LNCAP (cell line): ENCODE data around the gene AGAP2.

Experiments
- TF ChIP-seq, protein P1 (sequence below): fragments of 450-650 bp; IDR thresholded peaks from 2 replicates; pipeline ENCODE4 v1.5.1; 2017; ENCODE audit warnings: mild to moderate bottlenecking

AGAP2 gene

DNA sequence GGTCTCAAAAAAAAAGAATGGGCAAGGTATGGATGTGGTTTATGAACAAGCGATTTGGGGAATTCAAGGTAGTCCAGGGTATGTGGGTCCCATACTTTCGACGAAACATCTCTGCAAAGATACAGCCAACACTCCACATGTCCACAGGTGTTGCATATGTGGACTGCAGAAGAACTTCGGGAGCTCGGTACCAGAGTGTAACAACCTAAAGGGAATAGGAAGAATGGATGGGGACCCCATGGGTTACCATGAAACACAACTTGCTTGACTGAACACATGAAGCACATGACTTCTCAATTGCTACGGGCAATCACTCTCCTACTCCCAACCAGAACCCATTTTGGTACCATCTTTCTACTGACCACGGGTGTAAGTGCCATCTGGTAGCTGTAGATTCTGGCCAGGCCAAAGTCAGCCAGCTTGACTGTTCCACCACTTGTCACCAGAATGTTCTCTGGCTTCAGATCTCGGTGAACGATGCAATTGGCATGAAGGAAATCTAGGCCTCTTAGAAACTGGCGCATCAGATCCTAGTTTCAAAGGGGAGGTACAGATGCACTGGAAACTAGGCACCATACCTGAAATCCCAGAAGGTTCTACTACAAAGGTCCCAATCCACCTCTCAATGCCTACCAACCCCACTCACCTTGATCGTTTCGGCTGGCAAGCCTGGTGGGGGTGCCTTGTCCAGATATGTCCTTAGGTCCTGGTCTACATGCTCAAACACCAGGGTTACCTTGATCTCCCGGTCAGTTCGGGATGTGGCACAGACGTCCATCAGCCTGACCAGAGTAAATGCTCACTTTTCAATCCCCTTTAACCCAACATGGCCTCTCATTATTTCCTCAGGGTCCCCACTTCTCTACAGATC is 12.3 kb upstream of the AGAP2 start:
- TF ChIP-seq, protein P1, sequence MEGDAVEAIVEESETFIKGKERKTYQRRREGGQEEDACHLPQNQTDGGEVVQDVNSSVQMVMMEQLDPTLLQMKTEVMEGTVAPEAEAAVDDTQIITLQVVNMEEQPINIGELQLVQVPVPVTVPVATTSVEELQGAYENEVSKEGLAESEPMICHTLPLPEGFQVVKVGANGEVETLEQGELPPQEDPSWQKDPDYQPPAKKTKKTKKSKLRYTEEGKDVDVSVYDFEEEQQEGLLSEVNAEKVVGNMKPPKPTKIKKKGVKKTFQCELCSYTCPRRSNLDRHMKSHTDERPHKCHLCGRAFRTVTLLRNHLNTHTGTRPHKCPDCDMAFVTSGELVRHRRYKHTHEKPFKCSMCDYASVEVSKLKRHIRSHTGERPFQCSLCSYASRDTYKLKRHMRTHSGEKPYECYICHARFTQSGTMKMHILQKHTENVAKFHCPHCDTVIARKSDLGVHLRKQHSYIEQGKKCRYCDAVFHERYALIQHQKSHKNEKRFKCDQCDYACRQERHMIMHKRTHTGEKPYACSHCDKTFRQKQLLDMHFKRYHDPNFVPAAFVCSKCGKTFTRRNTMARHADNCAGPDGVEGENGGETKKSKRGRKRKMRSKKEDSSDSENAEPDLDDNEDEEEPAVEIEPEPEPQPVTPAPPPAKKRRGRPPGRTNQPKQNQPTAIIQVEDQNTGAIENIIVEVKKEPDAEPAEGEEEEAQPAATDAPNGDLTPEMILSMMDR, result no peak

DNA sequence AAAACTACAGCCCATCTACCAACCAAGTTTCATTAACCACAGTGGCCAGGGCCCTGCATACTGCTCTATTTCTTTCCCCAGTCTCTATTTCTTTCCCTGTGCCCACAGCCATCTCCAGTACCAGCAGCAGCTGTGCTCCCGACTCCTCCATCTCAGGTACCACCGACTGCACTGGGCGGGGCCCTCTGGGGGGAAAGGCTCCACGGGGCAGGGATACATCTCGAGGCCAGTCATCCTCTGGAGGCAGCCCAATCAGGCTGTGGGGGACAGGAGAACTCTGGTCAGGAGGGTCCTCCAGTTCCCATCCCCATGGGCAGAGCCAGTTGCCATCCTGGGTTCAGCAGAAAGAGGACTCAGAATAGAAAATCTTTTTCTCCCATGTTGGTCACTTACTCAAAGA is 10.5 kb upstream of the AGAP2 start:
- TF ChIP-seq, protein P1, result no peak

DNA sequence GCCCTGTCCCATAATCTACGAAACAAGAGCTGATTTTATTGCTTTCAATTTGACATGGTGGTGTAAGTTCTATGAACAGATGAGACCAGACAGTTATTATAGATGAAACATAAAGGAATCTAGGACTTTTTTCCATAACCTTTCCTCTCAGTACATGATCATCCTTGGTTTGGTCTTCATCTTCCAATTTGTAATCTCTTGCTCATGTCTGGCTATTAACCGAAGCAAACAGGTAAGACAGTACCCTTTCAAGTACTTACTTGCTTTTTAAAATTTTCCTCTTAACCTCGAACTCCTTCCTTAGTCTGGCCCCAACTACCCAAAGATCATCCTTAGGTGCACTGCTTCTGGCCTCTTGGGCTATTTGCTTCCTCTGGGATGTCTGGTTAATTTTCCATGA is 7.5 kb upstream of the AGAP2 start:
- TF ChIP-seq, protein P1, result no peak

DNA sequence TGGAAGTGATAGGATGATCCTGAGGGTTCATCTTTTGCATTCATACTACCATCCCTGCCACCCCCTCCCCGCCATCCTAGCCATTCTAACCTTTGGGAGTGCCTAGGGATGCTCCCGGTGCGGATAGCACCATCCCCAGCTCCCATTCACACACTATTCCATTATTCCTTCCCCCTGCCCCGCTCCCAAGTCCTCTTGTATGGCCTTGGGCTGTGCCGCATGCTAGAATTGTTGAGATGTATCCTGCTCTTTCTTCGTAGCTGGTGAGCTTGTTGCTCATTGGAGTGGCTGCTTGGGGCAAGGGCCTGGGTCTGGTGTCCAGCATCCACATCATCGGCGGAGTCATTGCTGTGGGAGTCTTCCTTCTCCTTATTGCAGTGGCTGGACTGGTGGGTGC is 6.9 kb upstream of the AGAP2 start:
- TF ChIP-seq, protein P1, result no peak

DNA sequence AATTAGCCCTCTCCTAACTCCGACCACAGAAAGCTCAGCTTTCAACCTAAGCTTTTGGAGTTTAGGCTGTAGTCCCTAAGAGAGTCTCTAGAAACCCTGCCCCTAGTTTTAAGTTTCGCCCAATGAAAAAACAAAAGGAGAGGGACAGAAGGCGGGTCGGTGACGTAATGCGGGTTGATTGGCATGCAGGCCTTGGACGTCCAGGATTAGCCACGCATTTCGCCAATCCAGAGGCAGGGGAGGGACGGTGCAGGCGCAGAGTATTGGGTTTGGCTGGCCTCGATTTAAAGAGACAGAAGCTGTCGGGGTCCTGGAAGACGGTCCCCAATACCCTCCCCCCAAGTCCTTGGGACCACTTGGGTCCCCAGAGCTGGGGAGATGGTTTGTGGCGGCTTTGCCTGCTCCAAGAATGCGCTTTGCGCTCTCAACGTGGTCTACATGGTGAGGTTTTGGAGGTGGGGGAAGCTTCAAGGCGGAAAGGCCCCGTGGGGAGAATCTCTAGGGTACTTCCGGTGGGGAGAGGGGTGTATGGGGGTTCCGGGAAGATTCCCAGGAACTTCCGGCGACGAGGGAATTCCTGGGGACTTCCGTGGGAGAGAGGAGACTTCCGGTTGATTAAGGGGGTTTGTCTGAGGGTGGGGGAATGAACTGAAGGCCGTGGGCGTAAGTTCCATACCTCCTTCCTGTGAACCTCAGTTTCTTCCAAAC is 6.4 kb upstream of the AGAP2 start, which contains the start of gene TSPAN31:
Gene TSPAN31 (plus strand): TSS at position 263 of the 708 bp plus-strand sequence. CDS start 116 bp downstream, at position 379.
- TF ChIP-seq, protein P1, result no peak

DNA sequence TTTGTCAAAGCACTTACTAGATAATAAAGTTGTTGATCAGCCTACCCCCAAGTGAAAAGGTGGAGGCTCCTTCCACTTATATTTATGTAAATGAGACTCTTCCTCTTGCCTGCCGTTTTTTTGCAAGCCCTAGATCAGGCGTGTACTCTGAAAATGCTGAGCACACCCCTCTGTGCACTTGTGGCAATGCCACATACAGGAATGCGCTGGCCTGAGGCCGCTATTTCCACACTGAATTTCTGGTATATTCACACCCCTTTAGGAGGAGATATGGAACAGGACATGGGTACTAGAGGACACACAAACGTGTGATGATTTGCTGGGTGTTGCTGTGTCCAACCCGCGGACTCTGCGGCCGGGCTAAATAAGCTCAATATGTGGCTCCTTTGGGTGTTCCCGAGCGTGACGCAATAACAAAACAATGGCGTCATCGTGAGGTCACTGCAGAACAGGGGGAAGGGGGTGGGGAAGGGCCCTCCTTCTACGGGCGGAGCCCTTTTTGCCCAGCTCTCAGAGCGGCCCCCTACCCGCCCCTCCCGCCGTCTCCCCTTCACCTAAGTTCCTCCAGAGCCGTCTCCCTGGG is 5.7 kb upstream of the AGAP2 start:
- TF ChIP-seq, protein P1, result no peak

DNA sequence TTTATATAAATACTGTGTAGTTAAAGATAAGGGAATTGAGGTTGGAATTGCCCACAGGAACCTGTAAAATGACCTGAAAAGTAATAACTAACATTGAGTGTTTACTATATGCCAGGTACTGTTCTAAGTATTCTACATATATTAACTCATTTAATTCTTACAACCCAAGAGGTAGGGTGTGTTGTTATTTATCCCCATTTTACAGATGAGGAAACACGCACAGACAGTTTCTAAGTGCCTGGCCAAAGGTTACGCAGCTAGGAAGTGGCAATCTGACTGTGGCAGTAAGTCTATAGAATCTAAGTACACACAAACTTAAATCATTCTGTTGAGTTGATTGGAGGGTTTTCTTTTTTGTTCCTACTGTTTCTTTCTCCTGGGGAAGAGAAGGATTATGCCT is 5.2 kb upstream of the AGAP2 start:
- TF ChIP-seq, protein P1, result no peak
